Natural killer cell treated with Interleukin-12 subunit alpha and Interleukin-12 subunit beta and Interleukin-15 and Interleukin-18, amount 100 ng/mL, for 72 hours (primary cell): ENCODE measurements around the gene BEND6. TPM values are rescaled to one million over a fixed set of nuclear protein-coding genes. Genes with fewer than 3 reads are reported as not detected.

Experiments used
- ATAC-seq, 2 donors: fragments of 150-1000 bp; cut with Tn5 transposase in 1 of 2; sonication (Bioruptor Pico), chemical (Tn5 transposase) in 1 of 2; 2 replicates each; pipeline ENCODE4 v1.10.0; 2021
- DNase-seq: peaks from one replicate; pipeline ENCODE4 v3.0.0; 2022; ENCODE audit warnings: low spot score
- H3K27ac Mint-ChIP-seq, 2 donors: 1 replicate in 1 of 2; 2 replicates in 1 of 2; pipeline ENCODE4 v1.8.0; 2022; ENCODE audit warnings: mixed read lengths in 2 of 2, mild to moderate bottlenecking in 1 of 2, moderate library complexity in 1 of 2
- H3K27me3 Mint-ChIP-seq, 2 donors: 1 replicate in 1 of 2; 2 replicates in 1 of 2; pipeline ENCODE4 v1.8.0; 2022; ENCODE audit warnings: mixed read lengths in 2 of 2
- H3K36me3 Mint-ChIP-seq: one replicate; pipeline ENCODE4 v1.8.0; 2022; ENCODE audit warnings: mixed read lengths
- H3K4me1 Mint-ChIP-seq, 2 donors: 1 replicate in 1 of 2; 2 replicates in 1 of 2; pipeline ENCODE4 v1.8.0; 2022; ENCODE audit warnings: low read depth in 2 of 2, mixed read lengths in 2 of 2, mild to moderate bottlenecking in 1 of 2
- H3K4me3 Mint-ChIP-seq: one replicate; pipeline ENCODE4 v1.8.0; 2022; ENCODE audit warnings: mixed read lengths
- H3K9me3 Mint-ChIP-seq: 2 replicates; pipeline ENCODE4 v1.8.0; 2022; ENCODE audit warnings: mixed read lengths
- total RNA-seq, 2 donors: library from RNA; stranded (reverse); gene quantifications; one replicate each; pipeline ENCODE4 v1.2.3, GENCODE V29; 2022

BEND6 gene, protein sequence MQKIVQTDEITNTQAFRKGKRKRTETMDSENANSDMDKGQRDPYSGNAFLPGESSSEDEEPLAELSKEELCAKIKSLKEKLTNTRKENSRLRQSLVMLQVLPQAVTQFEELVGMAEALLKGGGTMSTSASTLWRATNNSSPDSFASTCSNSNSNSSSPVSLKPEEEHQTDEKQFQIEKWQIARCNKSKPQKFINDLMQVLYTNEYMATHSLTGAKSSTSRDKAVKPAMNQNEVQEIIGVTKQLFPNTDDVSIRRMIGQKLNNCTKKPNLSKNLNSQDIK
- total RNA-seq, result under 1 TPM in 1 of 2 donors, not detected in 1; 0.11 TPM

DNA sequence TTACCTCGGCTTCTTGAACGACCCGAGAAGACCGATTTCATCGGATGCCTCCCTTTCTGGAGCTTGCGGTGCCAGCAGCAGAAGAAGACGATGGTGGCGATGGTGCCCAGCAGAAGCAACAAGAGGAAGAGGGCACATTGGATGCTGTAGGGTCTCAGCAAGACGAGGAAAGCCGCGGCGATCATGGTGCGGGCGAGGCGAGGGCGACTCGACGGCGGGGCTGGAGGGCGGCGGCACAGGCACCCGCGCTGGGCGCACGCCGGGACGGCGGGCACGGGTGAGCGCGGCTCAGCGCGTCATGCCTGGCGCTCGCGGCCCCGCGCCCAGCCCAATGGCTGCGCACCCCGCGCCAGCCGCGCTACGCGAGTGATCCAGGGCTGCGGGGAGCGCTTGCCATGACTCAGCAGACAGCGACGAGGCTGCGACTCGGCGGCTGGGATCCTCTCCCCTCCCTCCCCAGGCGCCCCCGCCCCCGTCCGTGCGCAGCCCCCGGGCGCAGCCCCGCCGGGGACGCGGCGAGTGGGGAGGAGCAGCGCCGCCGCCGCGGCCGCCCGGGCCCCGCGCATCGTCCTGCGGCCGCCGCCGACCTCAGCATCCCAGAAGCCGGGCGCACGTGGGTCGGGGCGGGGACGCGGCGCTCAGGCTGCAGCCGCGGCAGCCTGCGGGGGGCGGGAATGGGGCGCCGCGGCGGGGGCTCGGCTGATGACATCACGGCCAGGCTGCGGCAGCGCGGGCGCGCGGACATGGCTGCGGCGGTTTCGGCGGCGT, at the start of gene BEND6:
TSS of gene BEND6 (plus strand) at position 705 of the 768 bp plus-strand sequence. CDS start 26,704 bp downstream, outside the sequence.
- Mint-ChIP-seq H3K4me3 (peak within 1 kb of the TSS; percentile 90), H3K27me3 (peaks cover 35% of the 10 kb centered on the region in 2 donors), H3K4me1 (peaks cover 12 to 21% of the 10 kb centered on the region in 2 donors), H3K27ac (peak within 1 kb of the TSS; percentile 53 to 75), H3K9me3 (no peaks in the 10 kb centered on the region), H3K36me3 (no peaks in the 10 kb centered on the region)
- ATAC-seq (peak; percentile 75 to 79), DNase-seq (no peak)

DNA sequence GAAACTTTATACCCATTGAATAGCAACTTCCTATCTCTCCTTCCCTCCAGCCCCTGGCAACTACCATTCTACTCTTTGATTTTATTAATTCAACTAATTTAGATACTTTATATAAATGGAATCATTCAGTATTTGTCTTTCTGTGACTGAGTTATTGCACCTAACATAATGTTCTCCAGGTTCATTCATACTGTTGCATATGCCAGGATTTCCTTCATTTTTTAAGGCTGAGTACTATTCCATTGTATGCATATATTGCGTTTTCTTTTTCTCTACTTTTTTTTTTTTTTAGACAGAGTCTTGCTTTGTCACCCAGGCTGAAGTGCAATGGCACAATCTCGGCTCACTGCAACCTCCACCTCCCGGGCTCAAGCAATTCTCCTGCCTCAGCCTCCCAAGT, 49.5 kb upstream of the BEND6 start:
- Mint-ChIP-seq H3K4me1 (no peaks in the 10 kb centered on the region), H3K4me3 (no peak overlapping the region), H3K36me3 (no peaks in the 10 kb centered on the region), H3K9me3 (no peaks in the 10 kb centered on the region), H3K27me3 (peaks cover 10 to 29% of the 10 kb centered on the region in 2 donors), H3K27ac (no peak overlapping the region)
- DNase-seq, result no peak
- ATAC-seq, result no peak

DNA sequence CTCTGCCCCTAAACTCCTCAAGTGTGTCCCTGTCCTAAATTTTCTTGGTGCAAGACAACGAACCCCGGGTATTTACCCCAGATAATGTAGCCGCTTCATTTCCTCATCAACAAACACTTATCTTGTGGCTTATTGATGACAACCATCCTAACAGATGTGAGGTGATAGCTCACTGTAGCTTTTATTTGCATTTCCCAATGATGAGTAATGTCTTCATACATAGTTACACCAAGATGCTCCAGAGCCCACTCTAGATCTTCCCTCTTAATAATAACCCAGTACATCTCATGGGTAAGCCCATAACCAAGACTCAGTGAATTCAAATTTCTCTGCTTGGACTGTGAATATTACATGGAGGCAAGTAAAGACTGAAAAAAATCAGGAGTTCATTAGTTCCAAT, 48.2 kb upstream of the BEND6 start:
- ATAC-seq (no peak), DNase-seq (no peak)
- Mint-ChIP-seq H3K27me3 (peaks cover 9 to 26% of the 10 kb centered on the region in 2 donors), H3K4me1 (no peaks in the 10 kb centered on the region), H3K4me3 (no peak overlapping the region), H3K9me3 (no peaks in the 10 kb centered on the region), H3K36me3 (no peaks in the 10 kb centered on the region), H3K27ac (no peak overlapping the region)

DNA sequence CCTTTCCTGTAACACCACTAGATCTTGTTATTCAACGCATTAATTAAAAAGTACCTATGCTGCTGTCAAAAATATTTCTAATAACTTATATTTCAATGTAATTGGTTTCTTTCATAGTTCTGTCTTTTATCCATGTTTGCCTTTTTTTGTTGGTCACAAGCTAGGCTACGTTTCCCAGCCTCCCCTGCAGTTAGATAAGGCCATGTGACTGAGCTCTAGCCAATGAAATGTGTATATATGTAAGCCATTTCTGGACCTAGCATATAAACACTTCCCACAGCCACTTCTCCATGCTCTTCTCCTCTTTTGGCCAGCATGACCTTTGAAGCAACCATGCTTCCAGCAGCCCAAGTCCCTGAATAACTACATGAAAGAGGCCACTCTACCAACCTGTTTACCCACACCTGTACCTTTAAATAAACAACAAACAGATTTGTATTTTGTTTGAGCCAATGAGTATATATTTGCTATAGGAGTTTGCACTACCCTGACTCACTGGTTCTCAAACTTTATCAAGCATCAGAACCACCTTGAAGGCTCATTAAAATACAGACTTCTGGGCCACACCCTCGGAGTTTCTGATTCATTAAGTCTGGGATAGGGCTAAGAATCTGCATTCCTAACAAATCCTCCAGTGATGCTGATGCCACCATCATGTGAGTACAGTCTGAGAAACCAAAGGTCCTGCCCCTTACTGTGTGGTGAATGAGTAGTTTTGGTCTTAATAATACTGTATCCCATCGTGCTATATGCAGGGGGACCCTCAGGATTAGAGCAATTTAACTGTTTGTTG, 45.6 kb upstream of the BEND6 start:
- H3K4me1 Mint-ChIP-seq, result no peaks in the 10 kb centered on the region
- no peak for DNase-seq
- H3K27ac Mint-ChIP-seq, result no peak overlapping the region

DNA sequence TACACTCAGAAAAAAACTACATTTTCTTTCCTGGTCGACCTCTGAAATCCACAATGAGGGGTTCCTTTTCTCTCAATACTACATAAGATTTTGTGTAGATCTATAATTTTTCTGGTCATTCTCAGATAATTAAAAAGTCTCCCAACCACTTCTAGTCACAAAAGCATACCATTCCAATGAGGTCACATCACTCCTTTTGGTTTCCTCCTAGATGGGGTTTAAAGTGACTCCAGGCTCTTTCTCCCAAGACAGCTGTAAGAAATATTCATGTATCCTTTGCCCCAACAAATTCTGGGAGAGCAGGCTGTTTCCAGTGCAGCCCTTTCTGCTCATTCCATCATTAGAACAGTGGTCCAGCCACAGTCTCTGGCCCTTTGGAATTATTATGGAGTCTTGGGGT, 43.1 kb upstream of the BEND6 start:
- Mint-ChIP-seq H3K4me3 (no peak overlapping the region), H3K4me1 (no peaks in the 10 kb centered on the region), H3K9me3 (no peaks in the 10 kb centered on the region), H3K27me3 (peaks cover 0 to 1% of the 10 kb centered on the region in 2 donors), H3K36me3 (no peaks in the 10 kb centered on the region), H3K27ac (no peak overlapping the region)
- no peak for DNase-seq
- ATAC-seq, result no peak

More for the DNA sequence above, 45.6 kb upstream of the BEND6 start:
- no peak for ATAC-seq
- Mint-ChIP-seq H3K9me3 (no peaks in the 10 kb centered on the region), H3K27me3 (peaks cover 2 to 13% of the 10 kb centered on the region in 2 donors), H3K36me3 (no peaks in the 10 kb centered on the region), H3K4me3 (no peak overlapping the region)

DNA sequence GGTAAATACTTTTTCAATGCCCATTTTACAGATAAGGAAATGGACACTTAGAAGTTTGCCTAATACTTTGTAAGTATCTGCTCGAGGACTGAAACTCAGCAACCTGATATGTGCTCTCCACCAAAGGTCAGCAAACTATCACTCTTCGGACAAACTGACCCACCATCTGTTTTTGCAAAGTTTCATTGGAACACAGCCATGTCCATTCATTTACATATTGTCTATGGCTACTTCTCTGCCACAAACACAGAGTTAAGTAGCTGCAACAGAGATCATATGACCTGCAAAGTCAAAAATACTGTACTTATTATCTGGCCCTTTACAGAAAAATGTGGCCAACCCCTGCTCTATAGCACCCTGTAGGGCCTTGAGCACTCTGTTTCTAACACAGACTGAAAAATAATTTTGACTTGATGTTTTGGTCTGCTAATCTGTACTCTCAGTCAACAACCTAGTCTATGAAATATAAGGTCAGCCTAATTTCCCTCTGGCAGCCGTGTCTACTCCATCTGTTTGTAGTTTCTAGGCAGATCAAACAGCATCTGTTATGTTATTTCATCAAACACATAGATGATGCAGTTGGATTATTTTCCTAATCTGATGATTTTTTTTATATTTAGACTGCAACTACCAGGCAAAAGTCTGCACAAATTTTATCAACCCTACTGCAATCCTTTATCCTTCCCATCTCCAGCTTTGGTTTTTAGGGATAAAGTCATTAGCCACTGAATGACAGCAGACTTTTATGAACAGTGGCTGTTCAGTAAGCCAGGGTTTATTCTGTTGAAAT, 41.4 kb upstream of the BEND6 start:
- Mint-ChIP-seq H3K27ac (no peak overlapping the region), H3K4me3 (no peak overlapping the region), H3K36me3 (no peaks in the 10 kb centered on the region), H3K9me3 (no peaks in the 10 kb centered on the region), H3K27me3 (no peaks in the 10 kb centered on the region), H3K4me1 (no peaks in the 10 kb centered on the region)
- DNase-seq, result no peak
- ATAC-seq, result no peak

DNA sequence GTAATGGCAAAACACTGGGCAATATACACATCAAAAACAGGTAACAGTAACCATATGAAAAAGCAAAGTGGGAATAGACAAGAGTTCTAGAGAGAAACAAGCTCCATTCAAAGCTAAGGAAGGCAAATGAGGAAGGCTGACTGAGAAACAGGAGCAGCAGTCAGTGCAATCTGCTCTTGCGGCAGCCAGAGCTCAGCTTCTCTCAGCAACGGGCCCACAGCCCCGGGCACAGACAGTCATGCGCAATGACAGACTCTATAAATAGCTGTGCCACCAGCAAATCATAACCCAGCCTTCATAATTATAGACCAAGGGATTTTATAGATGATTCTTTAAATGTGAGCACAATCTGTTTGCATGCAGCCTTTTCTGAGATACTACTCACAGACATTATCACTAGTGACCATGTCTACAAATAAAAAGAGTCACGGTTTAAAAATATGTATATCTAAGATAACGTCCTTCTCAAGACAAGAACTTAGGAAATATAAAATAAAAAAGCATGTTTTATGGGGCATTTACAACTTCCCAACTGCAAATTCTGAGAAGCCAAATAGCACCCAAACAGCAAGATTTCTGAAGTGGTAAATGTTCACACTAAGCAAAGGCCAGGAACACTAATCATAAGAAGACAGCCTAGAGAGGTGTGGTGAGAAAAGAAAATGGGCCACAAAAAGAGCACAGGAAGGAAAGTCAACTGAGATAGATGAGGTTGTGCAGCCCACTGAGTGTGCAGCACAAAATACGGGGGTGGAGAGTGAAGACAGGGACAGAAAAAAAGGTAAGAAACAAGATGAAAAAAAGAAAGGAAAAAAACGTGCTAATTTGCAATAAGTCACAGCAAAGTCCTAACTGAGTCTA, 39.9 kb upstream of the BEND6 start:
- Mint-ChIP-seq H3K36me3 (no peaks in the 10 kb centered on the region), H3K9me3 (no peaks in the 10 kb centered on the region), H3K27ac (no peak overlapping the region), H3K4me3 (no peak overlapping the region), H3K27me3 (no peaks in the 10 kb centered on the region), H3K4me1 (no peaks in the 10 kb centered on the region)
- ATAC-seq (no peak), DNase-seq (no peak)

DNA sequence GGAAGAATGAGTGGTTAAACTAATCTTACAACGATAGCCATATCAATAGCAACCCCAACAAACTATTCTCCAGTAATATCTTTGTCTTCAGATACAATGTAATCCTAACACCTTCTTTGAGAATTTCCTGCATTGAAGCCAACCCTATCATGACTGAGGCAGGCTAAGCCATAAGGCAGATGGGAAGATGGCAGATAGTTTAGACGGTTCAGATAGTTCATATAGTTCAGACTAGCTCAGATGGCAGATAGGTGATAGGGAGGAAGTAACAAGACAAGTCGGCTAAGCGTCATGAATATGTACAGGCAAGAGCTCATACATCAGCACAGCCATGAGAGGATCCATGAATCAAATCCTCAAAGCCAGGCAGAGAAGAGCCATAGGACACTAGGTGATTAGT, 39.1 kb upstream of the BEND6 start:
- Mint-ChIP-seq H3K4me3 (no peak overlapping the region), H3K9me3 (no peaks in the 10 kb centered on the region), H3K4me1 (no peaks in the 10 kb centered on the region), H3K27me3 (no peaks in the 10 kb centered on the region), H3K36me3 (no peaks in the 10 kb centered on the region), H3K27ac (no peak overlapping the region)
- DNase-seq (no peak), ATAC-seq (no peak)

DNA sequence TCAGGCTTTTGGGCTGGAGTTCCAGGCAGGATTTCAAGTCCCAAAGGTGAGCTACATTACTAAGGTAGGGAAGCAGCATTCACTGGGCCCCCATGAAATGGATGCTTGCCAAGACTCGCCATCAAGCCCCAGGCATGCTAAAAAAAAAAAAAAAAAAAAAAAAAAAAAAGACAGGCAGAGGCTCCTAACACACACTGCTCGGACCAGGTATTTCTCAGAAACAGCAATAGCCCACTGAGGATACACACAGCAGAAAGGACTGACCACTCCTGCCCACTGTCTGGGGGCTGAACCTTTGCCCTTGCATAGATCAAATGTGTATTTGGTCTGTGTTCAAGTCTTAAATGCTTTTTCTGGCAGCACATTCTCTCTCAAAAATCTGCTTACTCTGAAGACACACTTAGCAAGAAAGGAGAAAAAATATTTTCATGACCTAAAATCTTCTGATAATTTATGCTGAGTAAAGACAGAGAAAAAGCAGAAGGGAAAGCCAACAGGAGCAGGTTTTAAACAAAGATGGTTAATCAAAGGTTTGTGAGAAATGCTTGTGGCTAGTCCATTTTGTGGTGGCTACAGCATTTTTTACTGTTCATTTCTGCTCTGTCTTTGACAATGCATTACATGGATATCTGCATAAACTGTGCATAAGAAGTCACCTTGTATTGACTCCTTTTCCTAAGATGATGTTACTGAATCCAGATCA, 37.9 kb upstream of the BEND6 start:
- Mint-ChIP-seq H3K4me3 (no peak overlapping the region), H3K27ac (no peak overlapping the region), H3K9me3 (no peaks in the 10 kb centered on the region), H3K4me1 (no peaks in the 10 kb centered on the region), H3K27me3 (no peaks in the 10 kb centered on the region), H3K36me3 (no peaks in the 10 kb centered on the region)
- ATAC-seq (no peak), DNase-seq (no peak)

DNA sequence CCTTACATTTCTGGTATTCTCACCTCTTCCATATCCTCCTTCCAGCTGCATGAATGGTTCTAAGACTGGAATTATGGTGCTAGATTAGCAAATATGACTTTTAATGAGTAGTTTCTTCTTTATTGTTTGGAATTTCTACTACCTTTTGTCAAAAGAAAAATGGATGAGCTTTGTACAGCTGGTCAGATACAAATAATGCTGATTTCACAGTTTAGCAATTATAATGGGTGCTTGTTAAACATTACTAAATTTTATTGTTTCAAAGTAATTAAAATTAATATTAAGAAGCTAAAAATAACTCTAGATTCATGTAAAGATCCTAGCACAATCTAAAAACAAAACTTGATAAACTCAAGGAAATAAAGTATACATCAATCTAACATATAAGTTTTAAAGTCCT, 32.3 kb upstream of the BEND6 start:
- Mint-ChIP-seq H3K9me3 (no peaks in the 10 kb centered on the region), H3K4me1 (no peaks in the 10 kb centered on the region), H3K27me3 (peaks cover 15 to 27% of the 10 kb centered on the region in 2 donors), H3K4me3 (no peak overlapping the region), H3K36me3 (no peaks in the 10 kb centered on the region), H3K27ac (no peak overlapping the region)
- ATAC-seq, result no peak
- DNase-seq, result no peak

DNA sequence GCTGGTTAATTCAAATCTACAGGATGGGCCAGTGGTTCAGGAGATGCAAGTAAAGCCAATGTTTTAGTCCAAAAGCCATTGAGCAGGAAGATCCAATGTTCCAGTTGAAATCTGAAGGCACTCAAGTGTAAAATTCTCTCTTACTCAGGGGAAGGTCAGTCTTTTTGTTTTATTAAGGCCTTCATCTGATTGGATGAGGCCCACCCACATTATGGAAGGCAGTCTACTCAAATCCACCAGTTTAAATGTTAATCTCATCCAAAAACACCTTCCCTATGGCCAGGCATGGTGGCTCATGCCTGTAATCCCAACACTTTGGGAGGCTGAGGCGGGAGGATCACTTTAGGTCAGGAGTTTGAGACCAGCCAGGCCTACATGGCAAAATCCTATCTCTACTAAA, 31.3 kb upstream of the BEND6 start:
- no peak overlapping the region for H3K27ac Mint-ChIP-seq
- H3K9me3 Mint-ChIP-seq, result no peaks in the 10 kb centered on the region
- no peaks in the 10 kb centered on the region for H3K36me3 Mint-ChIP-seq
- H3K4me3 Mint-ChIP-seq, result no peak overlapping the region
- ATAC-seq, result no peak
- H3K27me3 Mint-ChIP-seq, result peaks cover 21 to 30% of the 10 kb centered on the region in 2 donors
- no peak for DNase-seq
- no peaks in the 10 kb centered on the region for H3K4me1 Mint-ChIP-seq
